Measurements from ENCODE around the gene C3orf70.

The C3orf70 gene

DNA sequence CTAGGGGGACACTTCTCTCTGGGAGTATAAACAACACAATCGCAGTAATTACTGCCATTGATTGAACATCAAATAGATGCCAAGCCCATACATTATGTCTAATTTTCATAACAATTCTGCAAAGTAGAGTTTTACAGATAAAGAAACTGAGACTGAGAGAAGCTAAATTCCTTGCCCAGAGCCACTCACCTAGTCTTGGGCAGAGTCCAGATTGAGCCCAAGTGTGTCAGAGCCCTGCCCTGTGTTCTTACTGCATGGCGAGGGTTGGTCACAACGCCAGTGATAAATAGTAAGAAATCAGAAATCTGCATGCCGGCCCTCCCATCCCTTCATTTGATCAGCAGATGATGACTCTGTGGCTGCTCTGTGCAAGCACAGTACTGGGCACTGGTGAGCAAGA, 106.3 kb downstream of the C3orf70 start:
- no peak for DNase-seq

- DNase-seq, result no peak
Observed at GRCh38 chr3:185046164-185046515, 106.7 kb downstream of the C3orf70 start.

DNA sequence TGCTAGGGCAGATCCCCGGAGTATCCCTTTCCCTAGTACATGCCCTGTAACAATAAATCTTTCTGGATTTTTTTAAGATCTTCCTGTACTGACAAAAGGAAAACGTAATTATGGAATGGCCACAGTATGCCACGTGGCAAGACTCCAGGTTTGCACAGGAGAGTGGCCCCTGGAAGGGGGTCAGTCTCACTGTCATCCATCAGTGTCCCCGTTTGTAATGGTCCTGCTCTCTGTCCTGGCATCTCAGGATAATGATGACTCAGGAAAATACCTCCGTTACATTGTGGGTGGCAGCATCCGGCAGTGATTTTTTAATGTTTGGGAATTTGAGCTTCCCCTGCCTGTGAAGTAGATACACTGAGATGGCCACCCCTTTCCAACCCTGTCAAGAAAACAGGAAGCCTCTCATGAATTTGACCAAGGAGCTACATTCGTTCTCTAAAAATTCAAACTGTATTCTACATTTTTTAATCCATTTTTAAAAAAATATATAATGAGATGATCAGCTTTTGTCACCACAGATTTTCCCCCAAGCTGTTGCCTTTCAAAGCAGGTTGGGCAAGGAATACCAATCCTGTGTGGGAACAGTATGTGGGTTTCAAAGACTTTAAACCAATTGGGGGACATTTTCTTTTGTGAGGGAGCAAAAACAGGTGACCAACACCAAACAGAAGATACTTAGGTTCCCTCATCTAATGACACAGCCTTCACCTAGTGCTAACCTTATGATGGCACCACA, 110.4 kb downstream of the C3orf70 start:
- DNase-seq, result no peak

DNA sequence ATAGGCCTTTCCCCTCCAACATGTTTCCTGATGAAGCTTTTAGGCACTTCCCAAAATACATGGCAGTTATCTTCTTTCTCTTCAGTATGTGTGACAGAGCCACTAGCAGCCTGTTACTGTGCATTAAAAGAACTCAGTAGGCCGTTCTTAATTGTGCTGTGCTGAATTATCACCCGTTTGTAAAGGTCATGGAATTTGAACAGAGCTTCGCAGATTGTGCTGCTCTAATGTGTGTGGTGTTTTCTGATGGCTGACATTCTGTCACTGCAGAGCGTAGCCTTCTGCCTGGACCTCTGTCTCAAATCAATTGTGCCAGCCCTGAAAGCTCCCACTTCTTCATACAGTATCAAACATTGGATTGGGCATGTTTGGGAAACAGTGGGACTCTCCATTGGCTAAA, 111.3 kb downstream of the C3orf70 start:
- DNase-seq, result no peak

DNA sequence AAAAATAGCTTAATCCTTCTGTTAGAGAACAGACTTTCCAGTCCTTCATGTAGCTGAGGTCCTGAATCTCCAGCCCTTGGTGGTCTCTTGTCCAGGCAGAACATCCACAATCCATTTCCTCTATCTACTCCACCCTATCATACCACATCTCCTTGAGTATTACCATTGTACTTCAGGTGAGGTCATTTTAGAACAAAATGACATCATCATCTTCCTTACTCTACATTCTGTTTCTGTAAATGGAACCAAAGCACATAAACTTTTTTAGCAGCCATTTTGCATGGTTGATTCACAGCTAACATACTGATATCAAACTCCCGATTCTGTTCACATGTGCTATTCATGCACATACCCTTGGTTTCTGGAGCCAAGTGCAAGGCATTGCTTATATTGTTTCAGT, 112.4 kb downstream of the C3orf70 start:
- DNase-seq, result no peak

- no peak for DNase-seq
Observed at GRCh38 chr3:185037801-185038200, 115.1 kb downstream of the C3orf70 start.

GRCh38 chr3:185030951-185031350, 121.9 kb downstream of the C3orf70 start:
- no peak for DNase-seq

DNA sequence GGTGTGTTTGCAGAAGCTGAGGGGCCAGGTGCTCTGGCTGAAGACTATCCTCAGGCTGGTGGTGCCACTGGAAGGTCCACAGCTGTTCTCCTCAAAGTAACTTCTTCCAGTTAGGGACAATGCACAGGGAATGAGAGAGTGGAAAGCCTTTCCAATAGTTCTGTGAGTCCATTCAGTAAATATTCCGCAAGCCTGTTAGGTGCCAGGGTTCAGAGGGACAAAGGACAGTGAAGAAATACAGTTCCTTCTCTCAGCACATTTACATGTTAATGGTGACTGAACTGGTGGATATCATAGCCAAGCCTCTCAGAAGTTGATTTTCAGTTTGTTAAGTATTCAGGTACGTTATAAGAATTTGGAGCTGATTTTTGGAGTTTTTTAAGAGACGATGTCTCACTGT, 122.5 kb downstream of the C3orf70 start:
- no peak for DNase-seq

GRCh38 chr3:185029086-185029485, 123.8 kb downstream of the C3orf70 start:
- no peak for DNase-seq

GRCh38 chr3:185028121-185028520, 124.7 kb downstream of the C3orf70 start:
- no peak for DNase-seq

Measured in NCI-H2227 treated with DMSO at 0.1 percent for 48 hours (cell line).